Cortex of kidney (tissue), 1 donor: Measurements from ENCODE around the gene ULBP3.
"Not testable (repeated sequence)": the region's sequence is repeated elsewhere in the genome, so short reads cannot be mapped to it uniquely, and the experiment has no call there.

Experiments used
- DNase-seq: peaks from one replicate; lab custom pipeline; 2025; lab: John Stamatoyannopoulos, UW

ULBP3 gene

GRCh38 chr6:150043096-150043495, 25.8 kb downstream of the ULBP3 start:
- no peak for DNase-seq

GRCh38 chr6:150038202-150039062, 30.5 kb downstream of the ULBP3 start:
- no peak for DNase-seq

- no peak for DNase-seq
Observed at GRCh38 chr6:150037526-150038201, 31.3 kb downstream of the ULBP3 start.

GRCh38 chr6:150036081-150036480, 32.8 kb downstream of the ULBP3 start:
- DNase-seq: no peak

GRCh38 chr6:150033207-150033771, 35.6 kb downstream of the ULBP3 start:
- no peak for DNase-seq

GRCh38 chr6:150032598-150032997, 36.3 kb downstream of the ULBP3 start:
- no peak for DNase-seq

- DNase-seq: no peak
Observed at GRCh38 chr6:150030611-150031010, 38.3 kb downstream of the ULBP3 start.

- no peak for DNase-seq
Observed at GRCh38 chr6:150029749-150030148, 39.2 kb downstream of the ULBP3 start.

- DNase-seq: no peak
Observed at GRCh38 chr6:150029276-150029675, 39.6 kb downstream of the ULBP3 start.

GRCh38 chr6:150028799-150029198, 40.1 kb downstream of the ULBP3 start:
- DNase-seq: no peak

- no peak for DNase-seq
Observed at GRCh38 chr6:150027806-150028565, 40.9 kb downstream of the ULBP3 start.

GRCh38 chr6:150026976-150027805, 41.7 kb downstream of the ULBP3 start:
- no peak for DNase-seq

GRCh38 chr6:150025201-150025917, 43.6 kb downstream of the ULBP3 start, which contains the start of gene RAET1L:
TSS of gene RAET1L (minus strand) at chr6:150025532. CDS start at chr6:150025471, 61 bp downstream.
- DNase-seq: no peak

- no peak for DNase-seq
Observed at GRCh38 chr6:150024646-150025155, 44.2 kb downstream of the ULBP3 start.

GRCh38 chr6:150024021-150024420, 44.9 kb downstream of the ULBP3 start:
- DNase-seq: not testable (repeated sequence)

- not testable (repeated sequence) for DNase-seq
Observed at GRCh38 chr6:150021870-150022269, 47.1 kb downstream of the ULBP3 start.

GRCh38 chr6:150018846-150019580, 49.9 kb downstream of the ULBP3 start:
- no peak for DNase-seq

- DNase-seq: not testable (repeated sequence)
Observed at GRCh38 chr6:150017186-150017521, 51.8 kb downstream of the ULBP3 start.

GRCh38 chr6:150016324-150017185, 52.4 kb downstream of the ULBP3 start:
- DNase-seq: no peak
